Endometrial microvascular endothelial cells (primary cell): Measurements from ENCODE around the gene SRGN. TPM values are rescaled to one million over a fixed set of nuclear protein-coding genes. Genes with fewer than 3 reads are reported as not detected.
"Not testable (repeated sequence)": the region's sequence is repeated elsewhere in the genome, so short reads cannot be mapped to it uniquely, and the experiment has no call there.

Experiments used
- in situ Hi-C: cut with HindIII; loops from 2 replicates; pipeline ENCODE4 v1.10.0; 2017; ENCODE audit warnings: low sequenced_read_pairs, low pct_unique_long_range_greater_than_20kb; ENCODE audit errors: inconsistent ontology term
- total RNA-seq: library from RNA; depleted of rRNA; stranded (reverse); fragments of >200 nt; gene quantifications from one replicate; pipeline ENCODE4 v1.2.3, GENCODE V29; 2015; ENCODE audit errors: inconsistent ontology term

SRGN gene
- total RNA-seq, 1 donor from 2014 or later, result 1,694 TPM

DNA sequence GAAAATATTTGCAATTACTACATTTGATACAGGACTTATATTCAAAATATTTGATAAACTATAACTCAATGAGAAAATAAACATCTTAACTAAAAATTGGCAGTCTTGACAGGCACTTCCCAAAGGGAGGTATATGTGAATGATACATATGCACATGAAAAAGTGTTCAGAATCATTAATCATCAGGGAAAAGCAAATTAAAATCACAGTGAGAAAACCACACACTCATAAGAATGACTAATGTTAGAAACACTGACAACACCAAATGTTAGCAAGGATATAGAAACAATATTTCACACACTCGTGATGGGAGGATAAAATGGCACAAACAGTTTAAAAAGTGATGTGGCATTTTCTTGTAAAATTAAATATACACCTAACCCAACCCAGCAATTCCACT, 32.0 kb downstream of the SRGN start:
- in situ Hi-C loops, result no loop called here

DNA sequence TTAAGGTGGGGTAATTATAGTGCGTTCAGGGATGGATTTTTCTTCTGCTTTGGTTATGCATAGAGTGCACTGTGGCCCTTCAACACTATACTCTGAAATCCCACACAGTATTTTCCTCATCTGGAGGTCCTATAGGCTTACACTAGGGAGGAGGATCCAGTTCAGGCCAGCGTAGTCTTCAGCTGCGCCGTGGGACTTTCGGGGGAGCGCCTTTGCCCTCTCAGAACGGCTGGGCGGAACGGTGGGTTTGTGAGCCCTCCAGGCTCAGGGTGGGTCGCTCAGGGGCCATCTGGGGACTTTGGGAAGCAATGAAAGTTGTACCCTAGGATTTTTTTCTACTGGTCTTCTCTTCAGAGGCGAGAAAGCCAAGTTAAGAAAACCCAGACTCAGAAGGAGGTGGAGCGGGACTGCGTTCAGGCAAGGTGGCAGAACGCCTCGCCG, 35.4 kb downstream of the SRGN start:
- in situ Hi-C loops, result no loop called here

DNA sequence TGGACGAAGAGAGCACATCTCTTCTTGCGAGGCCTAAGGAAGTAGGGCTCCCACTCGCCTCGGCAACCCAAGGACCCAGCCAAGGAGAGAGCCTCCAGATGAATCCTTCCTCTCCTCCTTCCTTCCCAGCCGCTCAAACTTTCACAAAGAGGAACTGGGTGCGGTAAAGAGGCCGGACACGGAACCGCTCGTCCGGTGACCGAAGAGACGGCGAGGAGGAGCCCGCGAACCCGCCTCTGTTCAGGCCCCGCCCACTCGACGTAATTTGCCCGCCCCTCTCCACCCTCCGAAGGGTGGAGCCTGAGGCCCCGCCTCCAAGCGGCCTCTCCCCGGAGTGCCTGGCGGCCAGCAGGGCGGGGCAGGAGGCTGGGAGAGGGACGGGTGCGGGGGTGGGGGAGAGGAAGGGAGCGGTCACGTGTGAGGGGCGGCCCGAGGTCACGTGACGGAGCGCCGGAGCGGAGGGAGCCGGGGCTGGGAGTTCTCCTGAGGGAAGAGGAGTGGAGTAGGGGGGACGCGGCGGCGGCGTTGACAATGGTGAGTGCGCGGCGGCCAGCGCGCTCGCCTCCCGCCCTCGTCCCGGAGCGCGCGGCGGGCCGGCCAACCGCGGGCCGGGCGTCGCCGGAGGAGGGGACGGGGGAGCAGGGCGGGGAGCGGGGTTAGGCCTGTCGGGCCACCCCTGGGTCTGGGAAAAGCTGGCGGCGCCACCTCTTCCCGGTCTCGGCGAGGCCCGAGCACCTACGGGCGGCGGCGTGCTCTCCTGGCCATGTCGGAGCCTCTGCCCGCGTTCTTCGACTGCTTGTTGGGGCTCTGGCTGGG, 36.1 kb downstream of the SRGN start, which contains the start of gene VPS26A:
TSS of gene VPS26A (plus strand) at position 432 of the 816 bp plus-strand sequence. CDS start at position 532, 100 bp downstream.
- in situ Hi-C loops, result no loop called here

DNA sequence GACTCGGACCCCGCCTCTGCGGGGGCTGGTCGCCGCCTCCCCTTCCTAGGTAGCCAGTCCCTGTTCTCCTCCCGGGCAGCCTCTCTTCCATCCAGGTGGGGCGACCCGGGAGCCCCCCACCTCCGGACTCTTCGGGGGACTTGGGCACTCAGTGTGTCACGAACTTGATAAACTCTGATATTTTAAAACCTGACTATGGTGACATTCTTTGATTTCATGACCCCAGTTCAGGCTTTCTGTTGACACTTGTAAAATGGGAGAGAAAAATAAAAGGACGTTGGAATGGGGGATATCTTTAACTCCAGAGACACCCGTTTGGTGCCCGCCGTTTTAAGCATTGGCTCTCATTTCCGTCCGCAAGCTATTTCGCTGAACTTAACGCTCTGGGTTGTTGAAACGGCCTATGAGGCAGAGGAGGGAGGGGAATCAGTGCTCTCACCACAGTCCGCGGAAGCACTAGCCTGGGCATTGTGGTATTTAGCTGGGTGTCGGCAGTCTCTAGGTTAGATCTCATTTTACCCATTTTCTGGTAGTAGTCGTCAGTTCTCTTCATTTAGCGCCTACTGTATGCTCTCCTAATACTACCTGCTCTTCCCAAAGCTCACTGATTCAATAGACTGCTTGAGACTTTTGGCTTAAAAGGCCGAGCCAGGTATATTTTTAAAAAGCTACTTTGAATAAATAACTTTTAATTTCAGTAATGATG, 36.8 kb downstream of the SRGN start:
- in situ Hi-C loops, result no loop called here

DNA sequence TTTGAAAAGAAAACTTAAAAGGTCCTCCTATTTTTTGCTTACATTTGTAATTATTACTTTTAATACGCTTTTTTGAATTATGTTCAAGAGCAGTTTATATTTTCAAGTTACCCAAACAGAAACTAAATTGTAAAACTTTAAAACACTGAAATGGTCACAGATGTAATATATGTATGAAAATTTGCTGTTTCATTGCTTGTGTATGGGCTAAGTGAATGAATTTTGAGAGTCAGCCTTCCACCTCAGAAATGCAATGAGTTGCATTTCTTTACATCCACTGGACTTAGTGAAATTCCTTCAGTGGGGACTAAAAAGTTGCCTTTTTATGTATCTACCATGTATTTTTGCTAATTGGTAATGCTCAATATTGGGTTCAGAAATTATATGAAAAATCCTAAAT, 37.7 kb downstream of the SRGN start:
- in situ Hi-C loops, result no loop called here

DNA sequence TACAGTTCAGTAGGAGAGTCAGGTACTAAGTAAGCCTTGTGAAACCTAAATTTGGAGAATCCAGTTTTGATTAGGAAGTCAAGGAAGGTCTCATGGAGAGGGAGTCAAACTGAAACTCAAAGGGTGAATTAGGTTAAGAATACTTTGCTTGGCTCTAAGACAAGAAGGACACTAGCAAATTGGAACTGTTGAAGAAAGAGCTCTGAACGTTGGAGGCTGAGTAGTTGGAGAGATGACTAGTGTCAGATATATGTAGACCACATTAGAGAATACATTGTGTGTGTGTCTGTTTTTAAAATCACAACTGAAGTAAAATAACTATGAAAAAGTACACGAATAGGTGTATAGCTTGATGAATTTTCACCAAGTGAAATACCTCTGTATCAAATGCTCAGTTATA, 42.3 kb downstream of the SRGN start:
- in situ Hi-C loops, result no loop called here

DNA sequence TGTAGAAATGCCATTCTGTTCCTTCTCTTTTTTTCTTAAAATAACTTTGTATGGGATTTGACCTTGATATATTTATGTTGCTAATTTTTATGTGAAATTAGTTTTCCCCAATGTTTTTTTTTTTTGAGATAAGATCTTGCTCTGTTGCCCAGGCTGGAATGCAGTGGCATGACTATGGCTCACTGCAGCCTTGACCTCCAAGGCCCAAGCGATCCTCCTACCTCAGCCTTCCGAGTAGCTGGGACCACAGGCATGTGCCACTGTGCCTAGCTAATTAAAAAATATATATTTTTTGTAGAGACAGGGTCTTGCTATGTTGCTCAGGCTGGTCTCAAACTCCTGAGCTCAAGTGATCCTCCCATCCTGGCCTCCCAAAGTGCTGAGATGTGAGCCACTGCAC, 52.1 kb downstream of the SRGN start:
- in situ Hi-C loops, result no loop called here

DNA sequence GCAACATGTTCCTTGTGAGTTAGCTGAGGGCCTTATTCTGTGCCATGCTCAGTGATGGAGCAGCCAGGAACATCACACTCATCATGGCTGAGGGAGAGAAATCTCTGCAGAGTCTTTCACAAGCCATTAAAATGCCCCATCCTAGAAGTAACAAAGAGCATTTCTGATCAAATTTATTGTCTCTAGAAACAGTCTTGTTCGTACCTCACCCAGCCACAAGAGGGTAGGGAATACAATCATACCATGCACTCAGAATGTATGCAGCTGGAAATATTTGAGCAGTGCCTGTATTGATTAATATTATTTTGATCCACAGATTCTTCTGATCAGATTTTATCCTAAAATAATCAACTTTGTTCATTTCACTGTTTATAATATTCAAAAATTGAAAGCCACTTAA, 53.4 kb downstream of the SRGN start:
- in situ Hi-C loops, result no loop called here

DNA sequence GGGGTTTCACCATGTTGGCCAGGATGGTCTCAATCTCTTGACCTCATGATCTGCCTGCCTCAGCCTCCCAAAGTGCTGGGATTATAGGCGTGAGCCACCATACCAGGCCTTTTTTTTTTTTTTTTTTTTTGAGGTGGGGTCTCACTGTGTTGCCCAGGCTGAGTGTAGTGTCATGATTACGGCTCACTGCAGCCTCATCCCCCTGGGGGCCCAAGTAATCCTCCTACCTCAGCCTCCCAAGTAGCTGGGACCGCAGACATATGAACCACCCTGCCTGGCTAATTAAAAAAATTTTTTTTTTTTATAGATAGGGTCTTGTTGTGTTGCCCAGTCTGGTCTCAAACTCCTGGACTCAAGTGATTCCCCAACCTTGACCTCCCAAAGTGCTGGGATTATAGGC, 54.2 kb downstream of the SRGN start:
- in situ Hi-C loops, result not testable (repeated sequence)

DNA sequence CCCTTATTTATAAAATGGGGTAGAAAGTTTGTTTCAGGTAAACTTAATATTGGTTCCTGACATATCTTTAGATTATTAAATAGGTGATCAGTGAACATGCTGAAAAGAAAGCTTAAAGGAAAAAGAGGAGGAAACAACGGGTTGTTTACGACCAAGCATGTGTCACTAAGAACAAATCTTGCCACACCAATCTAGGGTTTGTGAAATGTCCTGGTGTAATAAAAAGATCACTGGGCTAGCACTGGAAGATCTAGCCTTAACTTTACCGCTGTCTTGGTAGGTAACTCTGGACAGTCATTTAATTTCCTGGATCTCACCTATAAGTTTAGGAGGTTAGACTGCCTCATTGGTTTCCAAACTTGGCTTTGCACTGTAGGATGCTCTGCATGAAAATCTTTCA, 55.1 kb downstream of the SRGN start:
- in situ Hi-C loops, result no loop called here

DNA sequence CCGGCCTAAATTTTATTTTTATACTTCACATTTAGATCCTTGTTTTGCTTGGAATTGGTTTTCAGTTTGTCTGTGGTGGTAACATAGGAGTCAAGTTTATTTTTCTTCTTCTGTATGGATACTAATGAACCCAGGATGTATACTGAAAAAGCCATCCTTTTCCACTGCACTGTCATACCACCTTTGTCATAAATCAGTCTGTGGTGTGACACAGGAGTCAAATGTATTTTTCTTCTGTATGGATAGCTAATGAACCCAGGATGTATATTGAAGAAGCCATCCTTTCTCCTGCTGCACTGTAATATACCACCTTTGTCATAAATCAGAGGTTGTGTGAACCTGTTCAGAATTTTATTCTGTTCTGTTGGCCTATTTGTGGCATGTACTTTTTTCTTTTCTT, 57.4 kb downstream of the SRGN start:
- in situ Hi-C loops, result no loop called here

DNA sequence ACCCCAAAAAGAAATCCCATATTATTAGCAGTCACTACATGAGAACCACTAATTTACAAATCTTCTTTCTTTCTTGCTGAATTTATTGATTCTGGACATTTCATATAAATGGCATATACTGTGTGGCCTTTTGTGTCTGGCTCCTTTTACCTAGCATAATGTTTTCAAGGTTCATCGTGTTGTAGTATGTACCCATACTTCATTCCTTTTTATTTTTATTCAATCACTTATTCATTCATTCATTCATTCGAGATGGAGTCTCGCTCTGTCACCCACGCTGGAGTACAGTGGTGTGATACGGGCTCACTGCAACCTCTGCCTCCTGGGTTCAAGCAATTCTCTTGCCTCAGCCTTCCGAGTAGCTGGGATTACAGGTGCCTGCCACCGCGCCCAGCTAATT, 58.0 kb downstream of the SRGN start:
- in situ Hi-C loops, result no loop called here

DNA sequence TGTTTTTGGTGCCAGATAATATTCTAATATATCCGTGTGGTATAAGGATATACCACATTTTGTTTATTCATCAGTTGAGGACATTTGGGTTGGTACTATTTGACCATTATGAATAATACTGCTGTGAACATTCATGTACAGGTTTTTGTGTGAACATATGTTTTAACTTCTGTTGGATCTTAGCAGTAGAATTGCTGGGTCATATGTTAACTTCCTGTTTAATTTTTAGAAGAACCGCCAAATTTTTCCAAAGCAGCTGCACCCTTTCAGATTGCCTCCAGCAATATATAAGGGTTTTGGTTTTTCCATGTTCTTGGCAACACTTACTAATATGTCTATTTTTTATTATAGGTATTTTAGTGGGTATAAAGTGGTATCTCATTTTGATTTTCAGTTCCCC, 58.9 kb downstream of the SRGN start:
- in situ Hi-C loops, result no loop called here

DNA sequence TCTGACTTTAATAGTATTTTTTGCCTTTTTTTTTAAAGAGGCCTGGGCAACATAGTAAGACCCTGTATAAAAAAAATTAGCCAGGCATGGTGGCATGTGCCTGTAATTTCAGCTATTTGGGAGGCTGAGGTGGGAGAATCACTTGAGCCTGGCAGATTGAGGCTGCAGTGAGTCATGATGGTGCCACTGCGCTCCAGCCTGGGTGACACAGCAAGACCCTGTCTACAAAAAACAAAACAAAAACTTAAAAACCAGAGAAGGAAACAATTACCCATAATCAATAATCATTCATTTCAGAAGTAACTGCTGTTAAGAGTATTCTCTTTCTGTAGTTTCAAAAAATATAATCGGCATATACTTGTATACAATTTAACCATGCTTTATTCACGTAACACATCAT, 64.1 kb downstream of the SRGN start:
- in situ Hi-C loops, result no loop called here

DNA sequence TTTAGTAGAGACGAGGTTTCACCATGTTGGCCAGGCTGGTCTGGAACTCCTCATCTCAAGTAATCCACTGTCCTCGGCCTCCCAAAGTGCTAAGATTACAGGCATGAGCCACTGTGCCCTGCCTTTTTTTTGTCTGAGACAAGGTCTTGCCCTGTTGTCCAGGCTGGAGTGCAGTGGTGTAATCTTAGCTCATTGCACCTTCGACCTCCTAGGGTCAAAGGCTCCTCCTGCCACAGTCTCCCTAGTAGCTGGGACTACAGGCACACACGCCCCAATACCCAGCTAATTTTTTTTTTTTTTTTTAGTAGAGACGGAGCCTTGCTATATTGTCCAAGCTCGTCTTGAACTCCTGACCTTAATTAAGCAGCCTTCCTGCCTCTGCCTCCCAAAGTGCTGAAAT, 65.3 kb downstream of the SRGN start:
- in situ Hi-C loops, result no loop called here

Other genes starting within 250 kb of the SRGN start
- 33.4 TPM for gene DDX50, start 186.8 kb upstream of the SRGN start, total RNA-seq
- 135 TPM for gene DDX21, start 131.9 kb upstream of the SRGN start, total RNA-seq
- 58.4 TPM for gene KIFBP, start 99.3 kb upstream of the SRGN start, total RNA-seq
- 38.1 TPM for gene VPS26A, start 36.1 kb downstream of the SRGN start, total RNA-seq
- 41.4 TPM for gene SUPV3L1, start 92.1 kb downstream of the SRGN start, total RNA-seq
- not detected for gene HKDC1, start 132.2 kb downstream of the SRGN start, total RNA-seq
- 128 TPM for gene HK1, start 190.4 kb downstream of the SRGN start, total RNA-seq